HepG2 (cell line): ENCODE measurements around the gene IRS1. TPM values are rescaled to one million over a fixed set of nuclear protein-coding genes. Genes with fewer than 3 reads are reported as not detected.

ENCODE experiments used
- ATAC-seq: fragments of 200-7000 bp; cut with Tn5 transposase; 3 replicates; pipeline ENCODE4 v1.9.1; 2020; ENCODE audit warnings: mild to moderate bottlenecking, moderate library complexity
- BruUV-seq: library from RNA; stranded (reverse); fragments of 400-500 nt; replicated peaks from 2 replicates; lab custom pipeline; 2021; lab: Mats Ljungman, UMichigan
- CTCF ChIA-PET: fragments of 300-600 bp; formaldehyde crosslinking; extraction: SDS; loops from one replicate; lab custom pipeline; 2021; ENCODE audit warnings: low total read pairs, inconsistent platforms, low intra/inter-chr PET ratio; lab: Yijun Ruan, JAX
- POLR2A ChIA-PET: fragments of 350-600 bp; sonication (Branson Sonifier 250); formaldehyde crosslinking; loops from one replicate; lab custom pipeline; 2020; ENCODE audit warnings: antibody characterized with exemption, inconsistent platforms; lab: Yijun Ruan, JAX
- DNase-seq: peaks from one replicate; pipeline ENCODE4 v3.0.0-alpha.2; 2015; ENCODE audit warnings: low spot score
- FAIRE-seq: peaks from 3 replicates; lab custom pipeline; 2011; peaks lifted over from hg19 to GRCh38; lab: Jason Lieb, UNC
- H2AFZ ChIP-seq: one replicate; pipeline ENCODE4 v1.6.1; 2011; ENCODE audit warnings: low read length, inconsistent platforms
- H3K27ac ChIP-seq: fragments of 300-600 bp; 3 replicates; pipeline ENCODE4 v1.8.0; 2011; ENCODE audit warnings: mixed run types, mild to moderate bottlenecking, mixed read lengths, low read length, inconsistent platforms; ENCODE audit not compliant: insufficient read depth; ENCODE audit errors: extremely low read length
- H3K27me3 ChIP-seq, 2 experiments: fragments of 200-600 bp in 1 of 2; 2 replicates in 1 of 2; 3 replicates in 1 of 2; pipeline versions ENCODE4 v1.6.0 to v1.8.0; 2011; ENCODE audit warnings: low read length in 2 of 2, mild to moderate bottlenecking in 2 of 2, moderate library complexity in 2 of 2, inconsistent platforms in 1 of 2; ENCODE audit not compliant: insufficient read depth in 2 of 2, control insufficient read depth in 1 of 2
- H3K36me3 ChIP-seq, 2 experiments: fragments of 200-600 bp in 1 of 2; replicated peaks in 1 of 2; 2 replicates in 1 of 2; 3 replicates in 1 of 2; pipeline versions ENCODE4 v1.5.1 to v1.8.0; 2011; ENCODE audit warnings: low read length in 2 of 2, inconsistent platforms in 1 of 2; ENCODE audit not compliant: insufficient read depth in 2 of 2, control insufficient read depth in 1 of 2
- H3K4me1 ChIP-seq: 2 replicates; pipeline ENCODE4 v1.5.1; 2012; ENCODE audit warnings: low read length, inconsistent platforms; ENCODE audit not compliant: insufficient read depth
- H3K4me2 ChIP-seq: 2 replicates; pipeline ENCODE4 v1.6.0; 2011; ENCODE audit warnings: low read depth, low read length, inconsistent platforms
- H3K4me3 ChIP-seq, 3 experiments: fragments of 200-600 bp in 1 of 3; sonication (generic), shearing (Covaris generic) in 1 of 3; replicated peaks in 1 of 3; 2 replicates each; pipeline ENCODE4 v1.5.1; 2011 to 2016; ENCODE audit warnings: low read length in 3 of 3, inconsistent platforms in 2 of 3, low read depth in 2 of 3, mild to moderate bottlenecking in 2 of 3, control low read depth in 1 of 3, mixed read lengths in 1 of 3; ENCODE audit not compliant: insufficient read depth in 1 of 3
- H3K79me2 ChIP-seq: one replicate; pipeline ENCODE4 v1.6.1; 2011; ENCODE audit warnings: low read length, inconsistent platforms; ENCODE audit not compliant: insufficient read depth
- H3K9ac ChIP-seq: 2 replicates; pipeline ENCODE4 v1.6.0; 2011; ENCODE audit warnings: mild to moderate bottlenecking, low read depth, low read length, inconsistent platforms; ENCODE audit not compliant: insufficient read depth
- H3K9me3 ChIP-seq: 2 replicates; pipeline ENCODE4 v1.5.1; 2012; ENCODE audit warnings: mild to moderate bottlenecking, low read length
- H4K20me1 ChIP-seq: 2 replicates; pipeline ENCODE4 v1.6.0; 2011; ENCODE audit warnings: inconsistent platforms, mild to moderate bottlenecking, low read length, moderate library complexity; ENCODE audit not compliant: insufficient read depth
- ARNT ChIP-seq: fragments of 450-650 bp; IDR thresholded peaks from 2 replicates; pipeline ENCODE4 v1.6.1; 2017
- CHD4 ChIP-seq: fragments of 200-600 bp; sonication (generic); IDR thresholded peaks from 2 replicates; pipeline ENCODE4 v1.7.0; 2017; ENCODE audit warnings: mild to moderate bottlenecking, low read length, borderline replicate concordance
- DNMT3B ChIP-seq: conservative IDR thresholded peaks from 2 replicates; pipeline ENCODE4 v1.6.1; 2016; ENCODE audit warnings: missing biosample characterization, control low read depth
- FIP1L1 ChIP-seq: fragments of 200-400 bp; formaldehyde crosslinking; IDR thresholded peaks from 2 replicates; pipeline ENCODE4 v1.6.1; 2018; ENCODE audit warnings: low read depth, mild to moderate bottlenecking, low read length, moderate library complexity, borderline replicate concordance; ENCODE audit not compliant: insufficient read depth
- HIVEP1 ChIP-seq: sonication (generic); formaldehyde crosslinking; IDR thresholded peaks from 2 replicates; pipeline ENCODE4 v1.4.0; 2020; ENCODE audit warnings: mild to moderate bottlenecking, missing genetic modification reagents
- KLF6 ChIP-seq: IDR thresholded peaks from 2 replicates; pipeline ENCODE4 v1.8.0; 2016; ENCODE audit warnings: missing biosample characterization, missing genetic modification reagents
- MXD3 ChIP-seq: IDR thresholded peaks from 2 replicates; pipeline ENCODE4 v1.6.1; 2016; ENCODE audit warnings: mild to moderate bottlenecking, missing biosample characterization, missing genetic modification reagents
- SNAI1 ChIP-seq: sonication (generic); formaldehyde crosslinking; IDR thresholded peaks from 2 replicates; pipeline ENCODE4 v1.5.0; 2020; ENCODE audit warnings: mild to moderate bottlenecking, missing genetic modification reagents, borderline replicate concordance
- TFDP1 ChIP-seq: IDR thresholded peaks from 2 replicates; pipeline ENCODE4 v1.6.1; 2016; ENCODE audit warnings: missing compliant biosample characterization, missing genetic modification reagents, borderline replicate concordance
- ZNF260 ChIP-seq: sonication (generic); formaldehyde crosslinking; IDR thresholded peaks from 2 replicates; pipeline ENCODE4 v1.4.0; 2020; ENCODE audit warnings: missing genetic modification reagents, low read depth, mild to moderate bottlenecking, borderline replicate concordance
- ZNF615 ChIP-seq: sonication (generic); formaldehyde crosslinking; IDR thresholded peaks from 2 replicates; pipeline ENCODE4 v1.5.0; 2020; ENCODE audit warnings: mild to moderate bottlenecking, missing genetic modification reagents, borderline replicate concordance
- ZNF646 ChIP-seq: sonication (generic); formaldehyde crosslinking; IDR thresholded peaks from 2 replicates; pipeline ENCODE4 v1.9.0; 2021; ENCODE audit warnings: mild to moderate bottlenecking, missing genetic modification reagents
- ZNF652 ChIP-seq: IDR thresholded peaks from 2 replicates; pipeline ENCODE4 v1.6.1; 2016; ENCODE audit warnings: low read depth, borderline replicate concordance
- ZNF678 ChIP-seq: sonication (generic); formaldehyde crosslinking; IDR thresholded peaks from 2 replicates; pipeline ENCODE4 v1.4.0; 2020; ENCODE audit warnings: mild to moderate bottlenecking, missing genetic modification reagents
- ZSCAN9 ChIP-seq: IDR thresholded peaks from 2 replicates; pipeline ENCODE4 v1.6.1; 2016; ENCODE audit warnings: borderline replicate concordance
- WGBS: methylation state at CpG from one replicate; pipeline ENCODE4 v1.1.6; 2017; ENCODE audit warnings: low lambda C conversion rate; 5-methylcytosine and 5-hydroxymethylcytosine counted together
- in situ Hi-C: cut with HindIII; loops from 2 replicates; pipeline ENCODE4 v1.10.0; 2017; ENCODE audit warnings: low pct_unique_long_range_greater_than_20kb; ENCODE audit not compliant: extremely low pct_ligation_motif_present
- intact Hi-C: fragments of 100-400 bp; cut with micrococcal nuclease; formaldehyde crosslinking; loops from one replicate; pipeline ENCODE4 v1.10.0; 2022; ENCODE audit not compliant: unreplicated experiment
- polyA plus RNA-seq, 8 experiments: library from polyadenylated mRNA; depleted of rRNA in 3 of 8; stranded (reverse) in 7 of 8; unstranded in 1 of 8; fragments of >200 nt; fragmentation: Illumina TruSeq in 4 of 8; extraction: Trizol in 4 of 8; gene quantifications; 2 replicates each; pipeline versions ENCODE4 v1.2.1 to v1.2.3, GENCODE V29; 2011 to 2016; ENCODE audit warnings: low read depth in 4 of 8, missing spikeins in 1 of 8, mixed read lengths in 1 of 8; ENCODE audit not compliant: insufficient read depth in 1 of 8
- total RNA-seq, 5 experiments: library from RNA; depleted of rRNA; stranded (reverse); fragments of >200 nt; fragmentation: Illumina TruSeq; extraction: Trizol; gene quantifications; 2 replicates each; pipeline ENCODE4 v1.2.3, GENCODE V29; 2016; ENCODE audit warnings: low read depth in 1 of 5

IRS1 gene
- total and polyA plus RNA-seq, 2 of the 13 experiments (the other 11 are each of a cell fraction or from before 2014, with no cell fraction given): 8.7 to 9.0 TPM

- TF ChIP-seq ZNF646 (CRISPR knock-in tag) (no peak), ZNF652 (no peak), ARNT (no peak), ZNF615 (CRISPR knock-in tag) (no peak), TFDP1 (CRISPR knock-in tag) (no peak), HIVEP1 (CRISPR knock-in tag) (no peak)
These were observed 28.6 kb upstream of the IRS1 start (continued) for GRCh38 chr2:226828191-226828590.

GRCh38 chr2:226825056-226825455 is 25.4 kb upstream of the IRS1 start:
- Histone ChIP-seq H3K4me3 (no peak overlapping the region), H3K27me3 (no peaks in the 10 kb centered on the region), H3K4me2 (no peak overlapping the region), H3K36me3 (no peaks in the 10 kb centered on the region), H3K79me2 (no peaks in the 10 kb centered on the region), H3K27ac (no peak overlapping the region), H2AFZ (no peak overlapping the region), H3K9ac (no peak overlapping the region), H3K9me3 (no peaks in the 10 kb centered on the region), H3K4me1 (no peaks in the 10 kb centered on the region), H4K20me1 (no peaks in the 10 kb centered on the region)
- CTCF ChIA-PET: no interaction called here
- no TSS peak for BruUV-seq
- FAIRE-seq: no peak
- intact Hi-C loops: no loop called here
- DNase-seq: no peak
- 2% methylated on average over 2 of the region's 2 CpGs for WGBS
- TF ChIP-seq FIP1L1: no peak
- no peak for TF ChIP-seq ZNF260 (CRISPR knock-in tag)
- TF ChIP-seq DNMT3B (CRISPR knock-in tag): no peak
- TF ChIP-seq SNAI1 (CRISPR knock-in tag): no peak
- no peak for TF ChIP-seq KLF6
- TF ChIP-seq CHD4: no peak
- TF ChIP-seq ZSCAN9: no peak
- TF ChIP-seq MXD3: no peak
- TF ChIP-seq ZNF678 (CRISPR knock-in tag): no peak
- no peak for ATAC-seq
- POLR2A ChIA-PET: no interaction called here
- in situ Hi-C loops: no loop called here
